ENCODE data around the gene COG5.

Gene COG5

DNA sequence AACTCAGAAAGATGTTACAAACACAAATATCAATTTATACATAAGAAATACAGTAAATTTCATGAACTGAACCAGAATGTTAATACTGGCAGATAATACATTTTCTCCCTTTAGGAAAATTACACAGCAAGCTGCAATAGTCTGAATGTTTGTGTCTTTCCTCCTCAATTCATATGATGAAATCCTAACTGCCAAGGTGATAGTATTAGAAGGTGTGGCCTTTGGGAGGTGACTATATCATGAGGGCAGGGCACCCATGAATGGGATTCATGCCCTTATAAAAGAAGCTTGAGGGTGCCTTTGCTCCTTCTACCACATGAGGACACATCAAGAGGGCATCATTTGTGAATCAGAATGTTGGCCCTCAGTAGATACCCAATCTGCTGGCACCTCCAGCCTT is 158.2 kb downstream of the COG5 start:
- Histone ChIP-seq H3K27me3 (ENCODE audit: control insufficient read depth, insufficient read depth, low read length, poor library complexity, severe bottlenecking) (no peaks in the 10 kb centered on the region), H3K4me1 (ENCODE audit: control insufficient read depth, insufficient read depth, low read length) (no peaks in the 10 kb centered on the region), H3K36me3 (ENCODE audit: control insufficient read depth, insufficient read depth, low read length) (no peaks in the 10 kb centered on the region), H3K9me3 (ENCODE audit: control insufficient read depth, low read length) (no peaks in the 10 kb centered on the region), H3K27ac (ENCODE audit: insufficient read depth, low read depth, low read length, poor library complexity, severe bottlenecking) (no peak overlapping the region), H3K4me3 (ENCODE audit: insufficient read depth, low read depth, low read length) (no peak overlapping the region)

DNA sequence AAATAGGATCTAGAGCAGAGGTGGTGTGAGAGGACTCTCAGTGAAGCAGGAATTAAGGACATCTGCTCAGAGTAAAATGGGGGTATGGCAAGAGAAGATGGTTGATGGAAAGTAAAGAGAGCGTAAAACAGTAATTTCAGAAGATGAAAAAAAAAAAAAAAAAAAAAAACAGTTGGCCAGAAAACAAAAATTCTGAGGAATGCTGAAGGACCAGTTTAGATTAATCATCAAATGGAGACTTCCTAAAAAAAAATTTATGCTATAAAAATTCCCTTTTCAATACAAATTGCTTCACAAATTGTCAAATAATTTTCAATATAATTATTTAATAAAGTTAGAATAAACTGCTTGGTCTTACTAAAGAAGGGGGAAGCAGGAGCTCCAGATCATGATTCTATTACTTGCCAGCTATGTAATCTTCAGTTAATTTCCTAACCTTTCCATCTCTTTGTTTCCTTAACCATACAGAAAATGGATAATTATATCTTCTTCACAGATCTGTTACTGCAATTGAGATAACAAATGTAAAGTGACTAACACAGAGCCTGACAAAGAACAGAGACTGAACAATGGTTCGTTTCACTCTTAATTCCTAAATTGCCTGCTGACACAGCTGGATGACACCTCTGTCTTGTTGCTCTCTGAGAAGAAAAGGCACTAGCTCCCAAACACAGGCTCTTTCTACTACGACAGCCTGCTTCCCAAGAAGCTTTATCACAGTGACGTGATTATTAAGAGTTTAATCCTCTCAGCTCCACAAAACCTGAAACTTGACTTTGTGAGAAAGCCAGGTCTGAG is 158.8 kb downstream of the COG5 start:
- H3K4me3 ChIP-seq (ENCODE audit: insufficient read depth, low read depth, low read length): no peak overlapping the region
- no peaks in the 10 kb centered on the region for H3K4me1 ChIP-seq (ENCODE audit: control insufficient read depth, insufficient read depth, low read length)
- H3K27ac ChIP-seq (ENCODE audit: insufficient read depth, low read depth, low read length, poor library complexity, severe bottlenecking): no peak overlapping the region
- H3K9me3 ChIP-seq (ENCODE audit: control insufficient read depth, low read length): no peaks in the 10 kb centered on the region
- H3K36me3 ChIP-seq (ENCODE audit: control insufficient read depth, insufficient read depth, low read length): no peaks in the 10 kb centered on the region
- no peaks in the 10 kb centered on the region for H3K27me3 ChIP-seq (ENCODE audit: control insufficient read depth, insufficient read depth, low read length, poor library complexity, severe bottlenecking)
- WGBS, 2 experiments: 31 to 38% methylated on average over 4 of the region's 4 CpGs

- H3K27me3 ChIP-seq (ENCODE audit: control insufficient read depth, insufficient read depth, low read length, poor library complexity, severe bottlenecking): no peaks in the 10 kb centered on the region
- H3K36me3 ChIP-seq (ENCODE audit: control insufficient read depth, insufficient read depth, low read length): no peaks in the 10 kb centered on the region
- WGBS, 2 experiments: 84 to 85% methylated on average over 9 of the region's 9 CpGs
- H3K27ac ChIP-seq (ENCODE audit: insufficient read depth, low read depth, low read length, poor library complexity, severe bottlenecking): no peak overlapping the region
- H3K4me3 ChIP-seq (ENCODE audit: insufficient read depth, low read depth, low read length): no peak overlapping the region
- H3K4me1 ChIP-seq (ENCODE audit: control insufficient read depth, insufficient read depth, low read length): no peaks in the 10 kb centered on the region
- H3K9me3 ChIP-seq (ENCODE audit: control insufficient read depth, low read length): no peaks in the 10 kb centered on the region
Measured at GRCh38 chr7:107398161-107398560, 165.6 kb downstream of the COG5 start.

DNA sequence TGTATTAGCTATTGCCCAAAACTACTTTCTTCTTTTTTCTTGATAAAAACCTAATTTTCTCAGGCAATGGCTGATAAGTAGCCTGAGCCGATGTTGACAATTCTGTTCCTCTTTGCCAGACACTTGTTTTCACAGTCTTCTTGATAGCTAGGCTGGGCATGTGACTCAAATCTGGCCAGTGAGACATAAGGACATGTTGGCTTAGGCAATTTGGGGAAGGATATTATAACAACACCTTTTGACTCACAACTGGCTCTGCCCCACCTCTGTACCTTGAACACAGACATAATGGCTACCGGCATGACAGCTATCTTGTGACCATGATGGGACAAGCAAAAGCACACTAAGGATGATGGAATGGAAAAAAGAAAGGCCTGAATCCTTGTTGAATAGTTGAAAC is 166.7 kb downstream of the COG5 start:
- H3K9me3 ChIP-seq (ENCODE audit: control insufficient read depth, low read length): no peaks in the 10 kb centered on the region
- no peak overlapping the region for H3K4me3 ChIP-seq (ENCODE audit: insufficient read depth, low read depth, low read length)
- no peaks in the 10 kb centered on the region for H3K4me1 ChIP-seq (ENCODE audit: control insufficient read depth, insufficient read depth, low read length)
- H3K36me3 ChIP-seq (ENCODE audit: control insufficient read depth, insufficient read depth, low read length): no peaks in the 10 kb centered on the region
- no peaks in the 10 kb centered on the region for H3K27me3 ChIP-seq (ENCODE audit: control insufficient read depth, insufficient read depth, low read length, poor library complexity, severe bottlenecking)
- H3K27ac ChIP-seq (ENCODE audit: insufficient read depth, low read depth, low read length, poor library complexity, severe bottlenecking): no peak overlapping the region
- 93 to 100% methylated on average over 2 of the region's 2 CpGs for WGBS, 2 experiments

GRCh38 chr7:107396081-107396480 is 167.6 kb downstream of the COG5 start:
- H3K4me3 ChIP-seq (ENCODE audit: insufficient read depth, low read depth, low read length): no peak overlapping the region

DNA sequence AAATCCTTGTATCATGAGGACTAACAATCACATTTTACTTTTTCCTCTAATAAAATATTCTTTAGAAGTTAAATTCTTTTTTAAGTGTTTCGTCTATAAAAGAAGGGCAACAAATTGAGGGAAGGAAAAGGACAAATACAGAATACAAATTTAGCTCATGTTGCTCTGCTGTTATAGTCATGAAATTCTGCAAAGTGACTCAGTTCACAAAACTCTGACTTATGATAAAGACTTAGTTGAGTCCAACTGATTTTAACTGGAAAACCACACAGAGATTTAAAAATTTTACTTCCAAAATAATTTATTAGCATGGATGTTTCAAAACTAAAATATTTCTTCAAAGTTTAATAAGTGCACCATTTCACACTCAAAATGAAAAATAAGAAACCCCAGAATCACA is 168.9 kb downstream of the COG5 start:
- Histone ChIP-seq H3K9me3 (ENCODE audit: control insufficient read depth, low read length) (no peaks in the 10 kb centered on the region), H3K4me1 (ENCODE audit: control insufficient read depth, insufficient read depth, low read length) (no peaks in the 10 kb centered on the region), H3K36me3 (ENCODE audit: control insufficient read depth, insufficient read depth, low read length) (no peaks in the 10 kb centered on the region), H3K27me3 (ENCODE audit: control insufficient read depth, insufficient read depth, low read length, poor library complexity, severe bottlenecking) (no peaks in the 10 kb centered on the region), H3K4me3 (ENCODE audit: insufficient read depth, low read depth, low read length) (no peak overlapping the region), H3K27ac (ENCODE audit: insufficient read depth, low read depth, low read length, poor library complexity, severe bottlenecking) (no peak overlapping the region)
- WGBS, 2 experiments: 100% methylated on average over 1 of the region's 1 CpG; no CpG with 5 or more reads in 1 of the 2 experiments

More at GRCh38 chr7:107396081-107396480, 167.6 kb downstream of the COG5 start:
- no peaks in the 10 kb centered on the region for H3K36me3 ChIP-seq (ENCODE audit: control insufficient read depth, insufficient read depth, low read length)
- no peak overlapping the region for H3K27ac ChIP-seq (ENCODE audit: insufficient read depth, low read depth, low read length, poor library complexity, severe bottlenecking)
- no peaks in the 10 kb centered on the region for H3K27me3 ChIP-seq (ENCODE audit: control insufficient read depth, insufficient read depth, low read length, poor library complexity, severe bottlenecking)
- H3K9me3 ChIP-seq (ENCODE audit: control insufficient read depth, low read length): no peaks in the 10 kb centered on the region
- WGBS, 2 experiments: 100% methylated on average over 1 of the region's 1 CpG; no CpG with 5 or more reads in 1 of the 2 experiments
- H3K4me1 ChIP-seq (ENCODE audit: control insufficient read depth, insufficient read depth, low read length): no peaks in the 10 kb centered on the region

DNA sequence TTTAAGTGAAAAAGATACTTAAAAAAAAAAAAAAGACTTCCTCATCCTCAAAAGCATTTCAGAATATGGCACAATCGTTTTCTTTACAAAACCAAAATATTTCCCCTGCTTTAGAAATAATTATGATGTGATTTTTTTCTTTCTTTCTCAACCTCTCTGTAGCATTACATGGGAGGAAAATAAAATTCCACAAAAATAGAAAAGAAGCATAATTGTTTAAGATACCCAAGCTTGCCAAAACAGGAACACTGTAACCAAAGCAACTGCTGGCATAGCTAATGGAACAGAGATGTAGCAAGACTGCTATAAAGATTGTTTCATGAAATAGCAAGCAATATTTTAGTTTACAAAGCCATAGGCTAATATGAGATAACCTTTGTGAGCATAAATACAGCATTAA is 169.4 kb downstream of the COG5 start:
- no CpG with 5 or more reads among the region's 1 CpG for WGBS, 2 experiments
- no peak overlapping the region for H3K27ac ChIP-seq (ENCODE audit: insufficient read depth, low read depth, low read length, poor library complexity, severe bottlenecking)

GRCh38 chr7:107392830-107393229 is 170.9 kb downstream of the COG5 start:
- no peaks in the 10 kb centered on the region for H3K27me3 ChIP-seq (ENCODE audit: control insufficient read depth, insufficient read depth, low read length, poor library complexity, severe bottlenecking)
- WGBS, 2 experiments: 88 to 93% methylated on average over 3 of the region's 3 CpGs
- no peak overlapping the region for H3K27ac ChIP-seq (ENCODE audit: insufficient read depth, low read depth, low read length, poor library complexity, severe bottlenecking)
- no peaks in the 10 kb centered on the region for H3K36me3 ChIP-seq (ENCODE audit: control insufficient read depth, insufficient read depth, low read length)
- H3K4me1 ChIP-seq (ENCODE audit: control insufficient read depth, insufficient read depth, low read length): no peaks in the 10 kb centered on the region
- no peaks in the 10 kb centered on the region for H3K9me3 ChIP-seq (ENCODE audit: control insufficient read depth, low read length)
- H3K4me3 ChIP-seq (ENCODE audit: insufficient read depth, low read depth, low read length): no peak overlapping the region

More for the DNA sequence above, 169.4 kb downstream of the COG5 start:
- no peak overlapping the region for H3K4me3 ChIP-seq (ENCODE audit: insufficient read depth, low read depth, low read length)
- H3K9me3 ChIP-seq (ENCODE audit: control insufficient read depth, low read length): no peaks in the 10 kb centered on the region
- H3K27me3 ChIP-seq (ENCODE audit: control insufficient read depth, insufficient read depth, low read length, poor library complexity, severe bottlenecking): no peaks in the 10 kb centered on the region
- H3K36me3 ChIP-seq (ENCODE audit: control insufficient read depth, insufficient read depth, low read length): no peaks in the 10 kb centered on the region
- no peaks in the 10 kb centered on the region for H3K4me1 ChIP-seq (ENCODE audit: control insufficient read depth, insufficient read depth, low read length)

DNA sequence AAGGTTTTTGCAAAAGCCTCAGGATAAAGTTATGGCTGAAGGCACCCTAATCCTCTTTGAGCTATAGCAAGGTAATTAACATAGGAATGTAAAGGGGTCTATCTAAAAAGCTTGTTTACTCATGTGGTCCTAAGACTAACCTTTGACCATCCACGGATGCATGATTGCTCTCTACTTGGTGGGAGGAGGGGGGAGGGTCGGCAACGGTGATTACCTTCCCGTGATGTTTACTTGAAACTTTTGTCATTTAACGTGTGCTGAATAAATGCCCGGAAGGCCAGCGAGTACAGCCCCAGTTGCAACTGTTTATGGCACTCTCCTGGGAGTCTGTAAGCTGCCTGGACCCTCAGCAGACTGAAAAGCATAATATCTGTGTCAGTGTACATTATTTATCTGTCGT is 172.8 kb downstream of the COG5 start:
- H3K27me3 ChIP-seq (ENCODE audit: control insufficient read depth, insufficient read depth, low read length, poor library complexity, severe bottlenecking): no peaks in the 10 kb centered on the region
- no peaks in the 10 kb centered on the region for H3K36me3 ChIP-seq (ENCODE audit: control insufficient read depth, insufficient read depth, low read length)
- 28 to 35% methylated on average over 8 of the region's 8 CpGs for WGBS, 2 experiments
- no peaks in the 10 kb centered on the region for H3K9me3 ChIP-seq (ENCODE audit: control insufficient read depth, low read length)
- no peak overlapping the region for H3K4me3 ChIP-seq (ENCODE audit: insufficient read depth, low read depth, low read length)
- H3K27ac ChIP-seq (ENCODE audit: insufficient read depth, low read depth, low read length, poor library complexity, severe bottlenecking): no peak overlapping the region
- peaks cover 9% of the 10 kb centered on the region for H3K4me1 ChIP-seq (ENCODE audit: control insufficient read depth, insufficient read depth, low read length)

- WGBS, 2 experiments: 92 to 94% methylated on average over 8 of the region's 8 CpGs
- Histone ChIP-seq H3K9me3 (ENCODE audit: control insufficient read depth, low read length) (no peaks in the 10 kb centered on the region), H3K27ac (ENCODE audit: insufficient read depth, low read depth, low read length, poor library complexity, severe bottlenecking) (no peak overlapping the region), H3K36me3 (ENCODE audit: control insufficient read depth, insufficient read depth, low read length) (no peaks in the 10 kb centered on the region), H3K4me1 (ENCODE audit: control insufficient read depth, insufficient read depth, low read length) (peaks cover 12% of the 10 kb centered on the region), H3K27me3 (ENCODE audit: control insufficient read depth, insufficient read depth, low read length, poor library complexity, severe bottlenecking) (no peaks in the 10 kb centered on the region), H3K4me3 (ENCODE audit: insufficient read depth, low read depth, low read length) (no peak overlapping the region)
Measured at GRCh38 chr7:107388604-107389003, 175.1 kb downstream of the COG5 start.
